CD14-positive monocyte (primary cell): Measurements from ENCODE around the gene RAMP1. TPM values are rescaled to one million over a fixed set of nuclear protein-coding genes. Genes with fewer than 3 reads are reported as not detected.
A peak's percentile ranks its signal among the peaks of the same experiment; 100 is the strongest.

ENCODE experiments used
- DNase-seq, 3 donors: peaks; one replicate each; pipeline ENCODE4 v3.0.0-alpha.2; 2011 to 2022
- H2AFZ ChIP-seq: 2 replicates; pipeline ENCODE4 v1.6.0; 2012; ENCODE audit warnings: mild to moderate bottlenecking, low read depth, low read length, inconsistent platforms; ENCODE audit not compliant: insufficient read depth, poor library complexity, severe bottlenecking
- H3K27ac ChIP-seq, 2 donors: 1 replicate in 1 of 2; 2 replicates in 1 of 2; pipeline ENCODE4 v1.5.1; 2012 to 2013; ENCODE audit warnings: low read length in 2 of 2, control low read depth in 1 of 2, inconsistent platforms in 1 of 2, low read depth in 1 of 2, mild to moderate bottlenecking in 1 of 2
- H3K27me3 ChIP-seq, 2 donors: one replicate each; pipeline versions ENCODE4 v1.6.0 to v1.6.1; 2011 to 2013; ENCODE audit warnings: low read length in 2 of 2; ENCODE audit not compliant: control insufficient read depth in 2 of 2, insufficient read depth in 2 of 2
- H3K36me3 ChIP-seq, 2 donors: replicated peaks in 1 of 2; 1 replicate in 1 of 2; 2 replicates in 1 of 2; pipeline versions ENCODE4 v1.5.1 to v1.6.1; 2012 to 2013; ENCODE audit warnings: low read length in 2 of 2, control low read depth in 1 of 2, inconsistent platforms in 1 of 2, mild to moderate bottlenecking in 1 of 2; ENCODE audit not compliant: insufficient read depth in 2 of 2, control insufficient read depth in 1 of 2
- H3K4me1 ChIP-seq, 2 donors: 1 replicate in 1 of 2; 2 replicates in 1 of 2; pipeline versions ENCODE4 v1.5.1 to v1.6.1; 2012 to 2013; ENCODE audit warnings: low read length in 2 of 2, control low read depth in 1 of 2, inconsistent platforms in 1 of 2, mild to moderate bottlenecking in 1 of 2, moderate library complexity in 1 of 2; ENCODE audit not compliant: insufficient read depth in 2 of 2, control insufficient read depth in 1 of 2
- H3K4me2 ChIP-seq: replicated peaks from 2 replicates; pipeline ENCODE3; 2012; ENCODE audit warnings: low read length, moderate library complexity, mild to moderate bottlenecking; ENCODE audit not compliant: poor library complexity, severe bottlenecking; ENCODE audit errors: extremely low read depth
- H3K4me3 ChIP-seq, 3 experiments: fragments of 200-600 bp in 1 of 3; sonication (generic) in 1 of 3; replicated peaks in 1 of 3; 1 replicate in 2 of 3; 2 replicates in 1 of 3; pipeline ENCODE4 v1.5.1; 2011 to 2013; ENCODE audit warnings: low read length in 3 of 3, mild to moderate bottlenecking in 3 of 3, control low read depth in 2 of 3, low read depth in 2 of 3, inconsistent platforms in 1 of 3, moderate library complexity in 1 of 3
- H3K79me2 ChIP-seq: 2 replicates; pipeline ENCODE4 v1.6.0; 2012; ENCODE audit warnings: mild to moderate bottlenecking, control low read depth, inconsistent platforms, low read length, moderate library complexity; ENCODE audit not compliant: insufficient read depth
- H3K9ac ChIP-seq: 2 replicates; pipeline ENCODE4 v1.6.0; 2017; ENCODE audit warnings: low read length, mild to moderate bottlenecking; ENCODE audit not compliant: insufficient read depth, poor library complexity, severe bottlenecking
- H3K9me3 ChIP-seq, 2 donors: replicated peaks in 1 of 2; 1 replicate in 1 of 2; 2 replicates in 1 of 2; pipeline versions ENCODE4 v1.5.1 to v1.6.1; 2012 to 2013; ENCODE audit warnings: low read length in 2 of 2, control low read depth in 1 of 2; ENCODE audit not compliant: control insufficient read depth in 1 of 2, insufficient read depth in 1 of 2
- H4K20me1 ChIP-seq: 2 replicates; pipeline ENCODE4 v1.6.0; 2012; ENCODE audit warnings: mild to moderate bottlenecking, low read length, control low read depth, moderate library complexity; ENCODE audit not compliant: insufficient read depth
- H3K27ac Mint-ChIP-seq, 7 donors: one replicate each; pipeline ENCODE4 v1.8.0; 2020; ENCODE audit warnings: mild to moderate bottlenecking in 7 of 7, mixed read lengths in 7 of 7, moderate library complexity in 6 of 7, inconsistent platforms in 2 of 7
- H3K27me3 Mint-ChIP-seq, 3 donors: one replicate each; pipeline ENCODE4 v1.8.0; 2021 to 2022; ENCODE audit warnings: low read depth in 3 of 3, mild to moderate bottlenecking in 3 of 3, mixed read lengths in 3 of 3, moderate library complexity in 3 of 3, inconsistent platforms in 1 of 3
- H3K36me3 Mint-ChIP-seq, 2 donors: one replicate each; pipeline ENCODE4 v1.8.0; 2020; ENCODE audit warnings: mixed read lengths in 2 of 2, inconsistent platforms in 1 of 2, mild to moderate bottlenecking in 1 of 2
- H3K4me1 Mint-ChIP-seq: one replicate; pipeline ENCODE4 v1.8.0; 2020; ENCODE audit warnings: mild to moderate bottlenecking, mixed read lengths
- H3K4me3 Mint-ChIP-seq, 2 donors: one replicate each; pipeline ENCODE4 v1.8.0; 2020; ENCODE audit warnings: mild to moderate bottlenecking in 2 of 2, mixed read lengths in 2 of 2, moderate library complexity in 1 of 2
- H3K9me3 Mint-ChIP-seq, 7 donors: one replicate each; pipeline ENCODE4 v1.8.0; 2020 to 2022; ENCODE audit warnings: mixed read lengths in 7 of 7, mild to moderate bottlenecking in 6 of 7, moderate library complexity in 6 of 7, inconsistent platforms in 2 of 7
- CTCF ChIP-seq: fragments of 200-600 bp; IDR thresholded peaks from one replicate; pipeline ENCODE4 v1.8.0; 2022; ENCODE audit warnings: antibody characterized with exemption, mild to moderate bottlenecking
- WGBS: methylation state at CpG from one replicate; pipeline ENCODE4 v1.1.5; 2013; ENCODE audit warnings: missing lambda C conversion rate; ENCODE audit not compliant: insufficient coverage; 5-methylcytosine and 5-hydroxymethylcytosine counted together
- intact Hi-C, 2 donors: fragments of 100-400 bp; cut with micrococcal nuclease; formaldehyde crosslinking; loops; one replicate each; pipeline versions ENCODE4 v1.15.0 to v1.15.1; 2023
- polyA plus RNA-seq, 3 donors: library from polyadenylated mRNA; depleted of rRNA in 1 of 3; unstranded in 2 of 3; stranded (reverse) in 1 of 3; fragments of 300-500 nt in 2 of 3; fragments of >200 nt in 1 of 3; fragmentation: Illumina TruSeq in 2 of 3; gene quantifications; 1 replicate in 2 of 3; 2 replicates in 1 of 3; pipeline ENCODE4 v1.2.3, GENCODE V29; 2012 to 2021

RAMP1 gene
- polyA plus RNA-seq, 3 donors, result not detected

GRCh38 chr2:237913193-237913917, 53.9 kb downstream of the RAMP1 start:
- Histone ChIP-seq H3K4me3 (no peak overlapping the region), H3K9me3 (peaks cover 0 to 19% of the 10 kb centered on the region in 2 donors), H3K4me2 (no peak overlapping the region), H2AFZ (no peak overlapping the region), H4K20me1 (no peaks in the 10 kb centered on the region), H3K9ac (no peak overlapping the region), H3K79me2 (no peaks in the 10 kb centered on the region), H3K4me1 (no peaks in the 10 kb centered on the region), H3K27ac (no peak overlapping the region), H3K27me3 (no peaks in the 10 kb centered on the region), H3K36me3 (no peaks in the 10 kb centered on the region)
- H3K27ac Mint-ChIP-seq, result peak overlapping the region in 2 of 7 donors; percentile 33 to 66
- H3K4me1 Mint-ChIP-seq, result no peaks in the 10 kb centered on the region
- 96% methylated on average over 17 of the region's 26 CpGs for WGBS
- intact Hi-C loops, result no loop called here
- H3K36me3 Mint-ChIP-seq, result no peaks in the 10 kb centered on the region
- no peak for DNase-seq
- H3K27me3 Mint-ChIP-seq, result peaks cover 1 to 5% (median 2%) of the 10 kb centered on the region in 3 donors
- no peak for TF ChIP-seq CTCF
- H3K9me3 Mint-ChIP-seq, result peaks cover 3 to 12% (median 10%) of the 10 kb centered on the region in 7 donors
- H3K4me3 Mint-ChIP-seq, result no peak overlapping the region

DNA sequence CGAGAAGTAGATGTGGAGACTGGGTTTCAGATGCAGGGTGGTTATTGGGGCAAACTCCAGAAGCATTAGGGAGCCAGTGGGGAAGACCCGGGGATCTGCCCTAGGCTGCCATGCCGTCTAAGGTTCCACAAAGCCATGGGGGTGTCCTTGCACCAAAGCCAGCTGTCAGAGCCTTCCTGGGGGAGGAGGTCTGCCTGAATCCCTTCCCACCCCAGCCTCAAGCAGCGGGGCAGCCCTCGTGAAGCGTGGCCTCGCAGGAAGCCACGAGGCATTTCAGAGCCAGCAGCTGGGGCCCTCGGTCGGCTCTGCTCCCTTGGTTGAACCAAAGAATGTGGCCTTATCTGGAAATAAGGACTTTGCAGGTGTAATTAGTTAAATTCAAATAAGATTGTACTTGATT, 56.2 kb downstream of the RAMP1 start:
- 56% methylated on average over 4 of the region's 10 CpGs for WGBS
- H4K20me1 ChIP-seq, result no peaks in the 10 kb centered on the region
- peaks cover 0 to 4% (median 3%) of the 10 kb centered on the region in 7 donors for H3K9me3 Mint-ChIP-seq
- H3K4me2 ChIP-seq, result no peak overlapping the region
- H3K36me3 Mint-ChIP-seq, result no peaks in the 10 kb centered on the region
- no peaks in the 10 kb centered on the region for H3K27me3 ChIP-seq
- DNase-seq, result no peak
- no peak overlapping the region for H3K27ac ChIP-seq
- no peak overlapping the region for H3K4me3 ChIP-seq
- no peak for TF ChIP-seq CTCF
- H3K4me1 ChIP-seq, result peaks cover 5 to 8% of the 10 kb centered on the region in 2 donors
- H3K9ac ChIP-seq, result no peak overlapping the region
- peaks cover 11% of the 10 kb centered on the region for H3K4me1 Mint-ChIP-seq
- H3K9me3 ChIP-seq, result no peaks in the 10 kb centered on the region
- H3K27me3 Mint-ChIP-seq, result peaks cover 0 to 9% (median 4%) of the 10 kb centered on the region in 3 donors
- H3K79me2 ChIP-seq, result no peaks in the 10 kb centered on the region
- H3K27ac Mint-ChIP-seq, result no peak overlapping the region
- H3K4me3 Mint-ChIP-seq, result no peak overlapping the region
- no peak overlapping the region for H2AFZ ChIP-seq
- intact Hi-C loops, result no loop called here
- H3K36me3 ChIP-seq, result no peaks in the 10 kb centered on the region
